GM23338 (cell line): ENCODE data around the gene MEGF10. TPM values are rescaled to one million over a fixed set of nuclear protein-coding genes. Genes with fewer than 3 reads are reported as not detected.

Source experiments
- ATAC-seq: fragments of 200-7000 bp; cut with Tn5 transposase; 3 replicates; pipeline ENCODE4 v1.9.1; 2020
- DNase-seq: peaks from one replicate; pipeline ENCODE4 v3.0.0-alpha.2; 2015; ENCODE audit warnings: low spot score
- H2AFZ ChIP-seq: fragments of 200-600 bp; sonication (generic); 2 replicates; pipeline ENCODE4 v1.8.0; 2016; ENCODE audit warnings: antibody characterized with exemption, mild to moderate bottlenecking, moderate library complexity
- H3F3A ChIP-seq: fragments of 200-600 bp; sonication (generic); replicated peaks from 2 replicates; pipeline ENCODE4 v1.8.0; 2017; ENCODE audit warnings: antibody characterized with exemption, mixed run types, low read depth
- H3K27ac ChIP-seq: fragments of 200-600 bp; sonication (generic); 2 replicates; pipeline ENCODE4 v1.6.1; 2016; ENCODE audit warnings: low read depth
- H3K27me3 ChIP-seq: fragments of 200-600 bp; sonication (generic); 2 replicates; pipeline ENCODE4 v1.8.0; 2016; ENCODE audit warnings: mild to moderate bottlenecking, mixed run types, moderate library complexity; ENCODE audit not compliant: insufficient read depth
- H3K36me3 ChIP-seq: fragments of 200-600 bp; sonication (generic); 2 replicates; pipeline ENCODE4 v1.8.0; 2016; ENCODE audit warnings: mild to moderate bottlenecking; ENCODE audit not compliant: insufficient read depth
- H3K4me1 ChIP-seq: fragments of 200-600 bp; sonication (generic); 2 replicates; pipeline ENCODE4 v1.8.0; 2016; ENCODE audit warnings: mild to moderate bottlenecking, moderate library complexity; ENCODE audit not compliant: insufficient read depth
- H3K4me2 ChIP-seq: fragments of 200-600 bp; sonication (generic); 2 replicates; pipeline ENCODE4 v1.7.1; 2017; ENCODE audit warnings: mixed run types
- H3K4me3 ChIP-seq: fragments of 200-600 bp; sonication (generic); 2 replicates; pipeline ENCODE4 v1.6.1; 2016; ENCODE audit warnings: mixed run types
- H3K79me2 ChIP-seq: fragments of 200-600 bp; sonication (generic); replicated peaks from 2 replicates; pipeline ENCODE4 v1.8.0; 2017; ENCODE audit warnings: mild to moderate bottlenecking; ENCODE audit not compliant: insufficient read depth
- H3K9me2 ChIP-seq: fragments of 200-600 bp; sonication (generic); 2 replicates; pipeline ENCODE4 v1.8.0; 2017; ENCODE audit not compliant: insufficient read depth
- H4K20me1 ChIP-seq: fragments of 200-600 bp; sonication (generic); replicated peaks from 2 replicates; pipeline ENCODE4 v1.8.0; 2017; ENCODE audit warnings: mild to moderate bottlenecking; ENCODE audit not compliant: insufficient read depth
- H3K27ac Mint-ChIP-seq: 2 replicates; pipeline ENCODE4 v1.8.0; 2020; ENCODE audit warnings: inconsistent platforms, mild to moderate bottlenecking, moderate library complexity, mixed read lengths
- H3K27me3 Mint-ChIP-seq: 3 replicates; pipeline ENCODE4 v1.8.0; 2022; ENCODE audit warnings: low read depth, mild to moderate bottlenecking, moderate library complexity, mixed read lengths, inconsistent platforms; ENCODE audit not compliant: insufficient read depth, poor library complexity
- H3K36me3 Mint-ChIP-seq: 3 replicates; pipeline ENCODE4 v1.8.0; 2021; ENCODE audit warnings: low read depth, mild to moderate bottlenecking, inconsistent platforms, moderate library complexity, mixed read lengths
- H3K4me1 Mint-ChIP-seq: 3 replicates; pipeline ENCODE4 v1.8.0; 2020; ENCODE audit warnings: mild to moderate bottlenecking, inconsistent platforms, mixed read lengths
- H3K4me3 Mint-ChIP-seq: 3 replicates; pipeline ENCODE4 v1.8.0; 2021; ENCODE audit warnings: moderate library complexity, mild to moderate bottlenecking, inconsistent platforms, mixed read lengths
- H3K9me3 Mint-ChIP-seq: 3 replicates; pipeline ENCODE4 v1.8.0; 2020; ENCODE audit warnings: moderate library complexity, mild to moderate bottlenecking, inconsistent platforms, mixed read lengths
- ETS1 ChIP-seq: IDR thresholded peaks from 2 replicates; pipeline ENCODE4 v1.6.1; 2016; ENCODE audit warnings: antibody characterized with exemption
- EZH2 ChIP-seq: fragments of 200-600 bp; sonication (generic); IDR thresholded peaks from one replicate; pipeline ENCODE4 v1.8.0; 2017; ENCODE audit warnings: antibody characterized with exemption, mild to moderate bottlenecking, low read depth; ENCODE audit not compliant: unreplicated experiment
- EZH2phosphoT487 ChIP-seq: fragments of 200-600 bp; sonication (generic); IDR thresholded peaks from one replicate; pipeline ENCODE4 v1.8.1; 2018; ENCODE audit warnings: antibody characterized with exemption; ENCODE audit not compliant: unreplicated experiment
- POLR2AphosphoS5 ChIP-seq: IDR thresholded peaks from 2 replicates; pipeline ENCODE4 v1.6.1; 2016; ENCODE audit warnings: antibody characterized with exemption, low read depth
- STAT1 ChIP-seq: IDR thresholded peaks from one replicate; pipeline ENCODE4 v1.6.1; 2016; ENCODE audit warnings: antibody characterized with exemption; ENCODE audit not compliant: unreplicated experiment
- ZNF114 ChIP-seq: fragments of 250-450 bp; sonication (Bioruptor Pico); IDR thresholded peaks from 2 replicates; pipeline ENCODE4 v1.5.0; 2020; ENCODE audit warnings: mild to moderate bottlenecking, moderate library complexity
- ZNF331 ChIP-seq: fragments of 250-450 bp; sonication (Bioruptor Pico); IDR thresholded peaks from 2 replicates; pipeline ENCODE4 v1.5.0; 2020; ENCODE audit warnings: low read depth, mild to moderate bottlenecking, moderate library complexity
- ZNF462 ChIP-seq: fragments of 250-450 bp; sonication (Bioruptor Pico); IDR thresholded peaks from 2 replicates; pipeline ENCODE4 v1.5.0; 2020; ENCODE audit warnings: mild to moderate bottlenecking, moderate library complexity
- polyA plus RNA-seq: library from polyadenylated mRNA; unstranded; fragments of >200 nt; fragmentation: Nextera tagmentation; extraction: Ambion mirVana; gene quantifications from 2 replicates; pipeline ENCODE4 v1.2.1, GENCODE V29; 2016
- total RNA-seq: library from RNA; depleted of rRNA; stranded (reverse); fragments of >200 nt; shearing (Covaris generic); gene quantifications from 2 replicates; pipeline ENCODE4 v1.2.3, GENCODE V29; 2014

The MEGF10 gene
- total and polyA plus RNA-seq, 2 experiments from 2014 or later: 4.5 to 28.3 TPM

- TF ChIP-seq ZNF462 (CRISPR knock-in tag) (no peak), STAT1 (no peak), EZH2phosphoT487 (no peak)
Observed at GRCh38 chr5:127410959-127411358, 120.4 kb downstream of the MEGF10 start (continued).

GRCh38 chr5:127411381-127411780 lies 120.8 kb downstream of the MEGF10 start:
- Mint-ChIP-seq H3K4me3 (no peak overlapping the region), H3K36me3 (peaks cover 12% of the 10 kb centered on the region; the same call in 2 of the 3 replicates), H3K4me1 (peaks cover 18% of the 10 kb centered on the region), H3K9me3 (no peaks in the 10 kb centered on the region), H3K27me3 (peaks cover 2% of the 10 kb centered on the region), H3K27ac (peak overlapping the region; percentile 51; the same call in 1 of the 2 replicates)
- H3K36me3 ChIP-seq: no peaks in the 10 kb centered on the region; the same call in 1 of the 2 replicates
- H3F3A ChIP-seq: no peaks in the 10 kb centered on the region
- H3K27ac ChIP-seq: no peak overlapping the region
- no peak overlapping the region for H3K4me2 ChIP-seq
- DNase-seq: no peak
- no peak overlapping the region for H3K4me3 ChIP-seq
- H2AFZ ChIP-seq: no peak overlapping the region
- no peaks in the 10 kb centered on the region for H3K27me3 ChIP-seq
- no peak for ATAC-seq
- peaks cover 6% of the 10 kb centered on the region for H3K4me1 ChIP-seq
- H3K79me2 ChIP-seq: no peaks in the 10 kb centered on the region
- H3K9me2 ChIP-seq: no peaks in the 10 kb centered on the region
- H4K20me1 ChIP-seq: no peaks in the 10 kb centered on the region
- TF ChIP-seq ZNF462 (CRISPR knock-in tag): no peak
- no peak for TF ChIP-seq EZH2
- no peak for TF ChIP-seq POLR2AphosphoS5
- no peak for TF ChIP-seq ZNF331 (CRISPR knock-in tag)
- no peak for TF ChIP-seq ZNF114 (CRISPR knock-in tag)
- TF ChIP-seq ETS1: no peak
- no peak for TF ChIP-seq EZH2phosphoT487
